GM19023 (cell line): ENCODE results near the gene HHATL.

ENCODE experiments used
- ATAC-seq: cut with Tn5 transposase; IDR thresholded peaks from one replicate; pipeline ENCODE4 v1.9.1; 2021; ENCODE audit warnings: mild to moderate bottlenecking, moderate library complexity; ENCODE audit not compliant: unreplicated experiment

The HHATL gene

GRCh38 chr3:42667096-42667522 lies 35.5 kb downstream of the HHATL start:
- ATAC-seq = no peak

DNA sequence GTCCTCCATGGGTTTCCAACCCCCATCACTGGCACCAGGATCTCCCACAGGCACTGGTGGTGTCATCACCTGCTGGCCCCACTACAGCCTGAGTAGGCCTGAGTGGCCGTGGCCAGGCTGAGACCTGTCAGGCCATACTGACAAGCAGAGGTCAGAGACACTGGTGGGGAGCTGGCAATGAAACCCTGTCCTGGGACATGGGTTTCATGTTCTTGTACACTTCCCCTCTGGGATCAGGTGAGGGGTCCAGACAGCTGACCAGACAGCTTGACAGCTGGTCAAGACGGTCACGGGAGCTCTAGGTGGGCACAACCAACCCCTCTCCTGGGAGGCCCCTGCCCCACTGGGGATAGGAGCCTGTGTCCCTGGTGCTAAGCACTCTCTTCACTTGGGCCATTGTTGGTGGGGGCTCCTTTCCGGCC lies 36.0 kb downstream of the HHATL start:
- no peak for ATAC-seq

DNA sequence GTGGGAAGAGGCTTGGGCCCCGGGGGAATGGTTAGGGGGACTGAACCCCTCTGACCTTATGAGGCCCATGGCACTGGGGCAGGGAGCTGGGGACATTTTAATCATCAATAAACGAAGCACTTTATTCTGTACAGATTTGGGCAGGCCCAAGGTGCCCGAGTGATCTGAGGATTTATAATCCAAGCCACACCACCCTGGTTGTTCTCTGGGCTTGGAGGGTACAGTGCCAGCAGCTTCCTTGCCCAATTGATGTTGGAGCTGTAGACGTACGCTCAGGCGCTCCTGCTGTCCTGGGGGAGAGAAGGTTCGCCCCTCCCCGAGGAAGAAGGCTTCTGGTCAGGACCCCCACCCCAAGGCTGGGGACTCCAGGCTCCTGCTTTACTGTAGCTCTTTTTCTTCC lies 36.6 kb downstream of the HHATL start:
- no peak for ATAC-seq

DNA sequence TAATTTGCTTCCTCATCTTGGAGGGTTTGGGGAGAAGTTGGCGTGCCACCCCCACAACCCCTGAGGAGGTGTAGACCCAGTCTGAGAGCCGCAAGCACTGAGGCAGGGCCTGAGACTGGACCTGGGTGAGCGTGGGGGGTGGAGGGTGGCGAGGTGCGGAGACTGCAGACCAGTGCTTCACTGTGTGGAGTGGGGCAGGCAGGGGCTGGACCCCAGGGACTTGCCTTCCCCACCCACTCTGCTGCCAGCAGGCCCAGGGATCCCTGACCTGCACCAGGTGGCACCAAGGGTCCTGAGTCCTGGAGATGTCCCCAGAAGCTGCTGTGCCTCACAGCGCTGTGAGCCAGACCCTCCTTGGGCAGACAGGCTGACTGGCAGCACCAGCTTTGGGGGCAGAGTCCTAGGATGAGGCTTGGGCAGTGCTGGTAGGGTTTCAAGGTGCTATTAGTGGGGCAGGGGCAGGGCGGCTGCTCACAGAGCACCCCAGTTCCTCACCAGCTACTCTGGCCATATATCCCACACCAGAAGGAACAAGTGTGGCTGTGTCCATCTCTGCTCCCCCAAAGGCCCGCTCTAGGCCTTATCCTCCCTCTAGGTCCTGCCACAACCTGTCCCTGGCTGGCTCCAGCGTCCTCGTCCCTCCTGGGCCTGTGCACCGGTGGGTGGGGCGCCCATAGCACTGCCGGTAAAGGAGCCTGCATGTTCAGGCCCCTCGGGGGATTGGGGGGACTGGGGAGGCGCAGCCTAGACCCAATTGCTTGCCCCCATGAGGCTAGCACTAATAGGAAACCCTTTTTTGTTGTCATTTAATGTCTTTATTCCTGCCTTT lies 37.3 kb downstream of the HHATL start:
- no peak for ATAC-seq

GRCh38 chr3:42664438-42664803 lies 38.2 kb downstream of the HHATL start:
- ATAC-seq = no peak

DNA sequence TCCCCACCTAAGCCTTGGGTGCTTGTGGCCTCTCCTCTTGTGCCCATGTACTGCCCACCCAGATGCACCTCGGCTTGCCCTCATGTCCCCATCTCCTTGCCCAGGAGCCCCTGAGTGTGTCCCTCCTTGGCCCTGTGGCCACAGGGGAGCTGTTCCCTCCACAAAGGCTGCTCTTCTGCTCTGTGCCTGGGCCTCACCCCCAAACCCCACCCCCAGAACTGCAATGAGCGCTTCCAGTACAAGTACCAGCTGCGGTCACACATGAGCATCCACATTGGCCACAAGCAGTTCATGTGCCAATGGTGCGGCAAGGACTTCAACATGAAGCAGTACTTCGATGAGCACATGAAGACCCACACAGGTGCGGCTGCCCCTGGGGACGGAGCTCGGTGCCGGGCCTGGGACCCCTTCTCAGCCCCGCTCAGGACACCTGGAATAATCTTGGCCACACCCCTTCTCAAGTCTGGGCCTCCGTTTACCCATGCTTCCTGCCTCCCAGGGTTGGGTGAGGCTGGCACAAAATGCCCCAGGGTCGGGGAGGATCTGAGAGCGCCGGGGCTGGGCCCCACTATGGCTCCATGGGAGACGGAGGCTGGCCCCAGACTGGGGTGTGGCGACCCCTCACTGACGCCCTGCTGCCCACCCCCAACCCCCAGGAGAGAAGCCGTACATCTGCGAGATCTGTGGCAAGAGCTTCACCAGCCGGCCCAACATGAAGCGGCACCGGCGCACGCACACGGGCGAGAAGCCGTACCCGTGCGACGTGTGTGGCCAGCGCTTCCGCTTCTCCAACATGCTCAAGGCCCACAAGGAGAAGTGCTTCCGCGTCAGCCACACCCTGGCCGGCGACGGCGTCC lies 38.8 kb downstream of the HHATL start:
- ATAC-seq = no peak

DNA sequence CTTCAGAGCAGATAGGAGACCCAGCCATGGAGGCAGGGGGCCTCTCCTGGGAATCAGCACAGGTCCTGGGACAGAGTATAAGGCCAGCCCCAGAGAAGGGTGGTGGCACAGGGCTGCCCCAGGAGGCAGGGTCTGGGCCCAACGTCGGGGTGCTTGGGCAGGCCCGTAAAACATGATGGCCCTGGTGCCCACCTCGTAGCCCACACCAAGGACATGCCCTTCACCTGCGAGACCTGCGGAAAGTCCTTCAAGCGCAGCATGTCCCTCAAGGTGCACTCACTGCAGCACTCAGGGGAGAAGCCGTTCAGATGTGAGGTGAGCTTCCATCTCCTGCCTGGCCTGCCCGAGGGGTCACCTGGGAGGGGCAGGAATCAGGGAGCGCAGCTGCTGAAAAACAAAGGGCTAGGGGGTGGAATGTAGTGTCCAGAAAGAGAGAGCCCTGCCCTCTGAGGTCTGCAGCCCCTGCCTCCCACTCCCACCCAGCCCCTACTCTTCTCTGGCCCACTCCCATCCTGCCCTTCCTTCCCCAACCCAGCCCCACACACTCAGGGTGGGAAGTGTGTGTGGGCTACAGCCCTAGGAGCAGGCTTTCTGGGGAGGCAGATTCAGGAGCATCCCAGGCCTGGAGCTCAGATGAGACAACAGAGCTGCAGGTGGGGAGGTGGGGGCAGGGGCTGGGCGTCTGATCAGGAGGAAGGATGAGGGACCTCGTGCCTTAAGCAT lies 39.6 kb downstream of the HHATL start:
- no peak for ATAC-seq

DNA sequence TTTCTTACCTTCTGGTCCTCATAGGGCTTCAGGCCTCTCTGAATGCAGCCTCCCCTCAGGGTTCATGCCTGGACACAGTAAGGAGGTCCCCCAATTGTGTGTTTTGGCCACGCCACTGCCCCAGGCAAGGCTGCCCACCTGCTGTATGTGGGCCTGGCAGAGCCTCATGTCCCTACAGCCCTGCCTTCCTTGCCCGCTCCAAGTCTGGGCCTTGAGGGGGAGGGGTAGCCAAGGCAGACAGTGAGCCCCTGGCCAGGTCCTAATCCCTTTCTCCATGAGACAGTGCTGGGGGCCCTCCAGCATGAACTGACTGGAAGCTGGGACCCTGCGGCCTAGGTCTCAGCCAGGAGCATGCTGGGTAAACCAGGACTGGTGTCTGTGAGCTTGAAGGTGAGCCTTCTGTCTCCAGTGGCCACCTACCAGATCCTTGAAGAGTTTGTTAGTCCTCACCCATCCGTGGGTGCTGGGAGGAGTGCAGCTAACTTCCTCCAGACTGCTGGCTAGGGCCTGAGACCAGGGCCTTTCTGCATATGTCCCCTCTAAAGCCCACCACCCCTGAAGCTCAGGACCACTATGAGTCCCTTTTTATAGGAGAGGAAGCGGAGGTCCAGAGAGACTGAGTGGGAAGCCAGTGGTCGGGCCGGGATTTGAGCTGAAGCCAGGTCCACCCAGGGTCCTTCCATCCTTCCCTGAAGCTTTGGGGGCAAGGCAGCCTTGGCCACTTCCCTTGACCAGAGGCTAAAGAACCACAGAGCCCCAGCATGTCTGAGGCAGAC lies 40.4 kb downstream of the HHATL start:
- ATAC-seq = no peak

- no peak for ATAC-seq
Measured at GRCh38 chr3:42661593-42662022, 41.0 kb downstream of the HHATL start.

DNA sequence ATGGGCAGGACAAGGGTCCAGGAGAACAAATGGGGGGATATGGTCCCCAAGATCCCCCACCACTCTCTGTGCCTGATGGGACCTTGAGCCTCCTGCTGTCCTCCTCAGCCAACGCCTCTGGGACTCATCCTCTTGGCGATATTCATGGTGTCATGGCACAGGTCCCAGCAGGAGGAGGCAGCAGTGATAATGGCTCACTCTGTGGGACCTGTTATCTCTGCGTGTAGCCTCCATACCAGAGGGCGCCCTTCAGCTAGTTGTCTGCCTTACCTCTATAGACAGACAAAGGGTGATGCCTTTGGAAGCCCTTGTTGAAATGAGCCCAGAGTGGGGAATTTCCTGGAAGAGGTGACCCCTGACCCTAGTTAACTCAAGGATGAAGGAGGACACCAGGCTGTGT lies 41.7 kb downstream of the HHATL start:
- no peak for ATAC-seq

DNA sequence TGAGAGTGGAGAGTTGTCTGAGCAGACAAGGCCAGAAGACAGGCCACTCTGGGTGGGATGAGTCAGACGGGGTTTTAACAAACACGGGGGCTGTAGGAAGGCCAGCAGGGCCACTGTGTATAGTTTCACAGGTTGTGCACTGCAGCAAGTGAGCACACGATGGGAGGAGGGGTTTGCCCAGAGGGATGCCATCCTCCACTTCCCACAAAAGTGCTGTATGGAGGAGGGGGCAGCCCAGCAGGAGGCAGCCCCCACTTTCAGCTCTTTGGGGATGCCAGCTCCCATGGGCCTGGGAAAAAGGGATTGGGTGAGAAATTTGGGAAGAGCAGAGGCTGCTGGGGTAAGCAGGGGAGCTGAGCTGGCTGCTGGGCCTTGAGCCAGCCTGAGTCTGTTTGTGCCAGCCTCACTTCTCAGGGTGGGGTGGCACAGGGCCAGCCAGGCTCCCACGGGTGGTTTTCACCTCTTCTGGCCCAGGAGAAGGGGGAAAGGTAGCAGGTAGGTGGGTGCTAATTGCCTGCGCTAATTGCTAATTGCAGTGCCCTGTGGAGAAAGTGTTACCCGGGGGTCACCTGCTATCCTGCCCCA lies 42.4 kb downstream of the HHATL start:
- no peak for ATAC-seq

GRCh38 chr3:42659451-42660130 lies 43.0 kb downstream of the HHATL start:
- ATAC-seq = no peak

- ATAC-seq = no peak
Measured at GRCh38 chr3:42658771-42659390, 43.7 kb downstream of the HHATL start.

GRCh38 chr3:42658091-42658770 lies 44.4 kb downstream of the HHATL start:
- ATAC-seq = no peak

DNA sequence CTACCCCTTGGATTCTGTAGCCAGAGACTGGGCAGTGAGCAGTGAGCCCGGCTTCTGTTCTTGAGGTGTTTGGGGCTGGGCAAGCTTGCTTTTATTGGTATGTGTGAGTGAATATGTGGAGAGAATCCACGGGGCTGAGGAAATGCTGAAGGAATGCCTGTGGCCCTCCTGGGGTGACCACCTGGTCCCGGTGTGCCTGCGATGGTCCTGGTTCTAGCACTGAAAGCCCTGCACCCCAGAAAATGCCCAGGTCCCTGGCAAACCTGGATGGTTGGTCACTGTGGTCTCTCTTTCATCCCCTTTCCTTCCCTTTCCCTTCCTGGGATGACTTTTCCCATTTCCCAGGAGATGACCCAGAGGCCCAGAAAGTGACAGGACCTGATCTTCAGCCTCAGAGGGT lies 44.9 kb downstream of the HHATL start:
- ATAC-seq = no peak

- no peak for ATAC-seq
Measured at GRCh38 chr3:42656680-42657610, 45.7 kb downstream of the HHATL start.

DNA sequence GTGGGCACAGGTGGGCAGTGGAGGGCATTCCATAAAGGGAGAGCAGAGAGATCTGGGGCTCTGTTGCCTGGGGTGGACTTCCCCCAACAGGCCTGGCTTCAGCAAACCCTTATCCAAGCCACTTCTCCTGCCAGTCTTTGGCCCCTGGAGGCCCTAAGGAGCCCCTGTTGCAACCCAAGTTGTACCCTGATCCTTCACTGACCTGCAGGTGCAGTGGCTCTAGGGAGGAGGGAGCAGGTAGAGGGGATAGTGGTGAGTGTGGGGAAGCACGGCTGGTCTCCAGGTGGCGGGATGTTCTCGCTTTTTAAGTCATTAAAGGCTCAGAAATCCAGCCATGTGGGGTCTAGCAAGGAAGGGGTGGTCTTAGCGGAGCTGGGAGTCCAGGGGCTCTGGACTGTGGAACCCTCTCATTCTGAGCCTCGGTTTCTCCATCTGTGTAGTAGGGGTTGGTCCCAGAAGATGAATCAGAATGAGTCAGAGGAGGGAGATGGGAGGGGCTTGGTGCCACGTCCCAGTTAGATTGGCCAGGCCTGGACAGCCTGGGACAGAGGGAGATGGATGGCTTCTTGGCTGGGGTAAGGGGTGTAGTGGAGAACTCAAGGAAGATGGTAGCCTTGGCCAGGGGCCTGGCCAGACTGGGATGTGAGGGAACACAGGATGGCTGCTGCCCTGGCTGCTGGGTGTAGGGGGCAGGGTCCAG lies 46.5 kb downstream of the HHATL start:
- no peak for ATAC-seq
